GM12875 (cell line): Measurements from ENCODE around the gene MMP21.

ENCODE experiments used
- H3K4me3 ChIP-seq: one replicate; pipeline ENCODE4 v1.5.1; 2011; ENCODE audit warnings: low read depth, low read length, control low read depth
- CTCF ChIP-seq: IDR thresholded peaks from 2 replicates; pipeline ENCODE4 v1.5.1; 2011; ENCODE audit warnings: low read depth, mild to moderate bottlenecking, control low read depth, inconsistent platforms, low read length, moderate library complexity, borderline replicate concordance; ENCODE audit not compliant: insufficient read depth

Gene MMP21

GRCh38 chr10:125816548-125816947 lies 40.9 kb upstream of the MMP21 start:
- TF ChIP-seq CTCF = no peak
- H3K4me3 ChIP-seq = no peak overlapping the region

GRCh38 chr10:125815764-125816163 lies 40.1 kb upstream of the MMP21 start:
- TF ChIP-seq CTCF = no peak
- H3K4me3 ChIP-seq = no peak overlapping the region

DNA sequence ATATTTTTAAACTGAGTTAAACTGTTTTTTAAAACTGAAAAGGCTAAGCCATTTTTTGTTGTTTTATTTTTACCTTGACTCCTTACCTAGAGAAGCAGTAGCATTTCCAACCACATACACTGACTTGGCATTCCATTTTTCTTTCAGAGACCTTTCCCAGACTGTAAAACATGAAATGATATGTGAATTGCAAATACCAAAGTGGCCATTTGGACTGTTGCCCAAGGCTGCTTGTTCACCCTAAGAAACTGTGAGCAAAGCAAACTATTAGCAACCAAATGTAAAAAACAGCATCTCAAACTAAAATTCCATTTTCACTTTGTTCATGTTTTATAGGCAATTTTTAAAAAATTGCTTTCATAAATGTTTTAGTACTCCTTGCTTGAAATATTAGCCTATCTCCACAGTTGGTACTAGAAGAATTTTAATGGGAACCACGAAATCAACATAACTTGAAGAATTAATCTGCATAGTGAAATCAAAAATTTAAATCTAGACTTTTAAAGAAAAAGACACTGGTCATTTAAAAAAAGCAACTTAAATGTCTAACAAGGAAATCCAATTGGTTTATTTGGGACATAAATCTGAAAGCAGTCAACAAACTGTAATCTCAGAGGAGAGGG lies 36.6 kb upstream of the MMP21 start:
- no peak for TF ChIP-seq CTCF
- H3K4me3 ChIP-seq = no peak overlapping the region

DNA sequence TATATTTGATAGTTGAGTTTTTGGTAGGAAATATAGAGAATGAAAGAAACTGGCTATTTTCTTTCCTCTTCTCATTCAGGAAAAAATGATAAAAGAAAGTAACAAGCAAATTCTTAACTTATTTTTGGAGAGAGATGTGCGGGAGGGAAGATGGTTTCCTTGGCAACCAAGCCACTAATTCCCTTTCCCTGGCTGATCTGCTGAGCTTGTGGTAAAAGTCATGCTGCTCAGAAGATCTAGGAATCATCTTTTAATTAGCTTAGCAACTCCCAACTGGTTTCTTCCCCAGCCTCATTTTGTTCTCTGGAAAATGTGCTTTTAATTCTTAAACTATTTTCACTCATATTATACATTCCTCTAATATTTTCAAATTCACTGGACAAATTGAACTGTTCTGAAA lies 35.6 kb upstream of the MMP21 start:
- TF ChIP-seq CTCF = no peak

GRCh38 chr10:125808047-125808446 lies 32.4 kb upstream of the MMP21 start:
- no peak for TF ChIP-seq CTCF
- H3K4me3 ChIP-seq = no peak overlapping the region

More for the DNA sequence above, 35.6 kb upstream of the MMP21 start:
- no peak overlapping the region for H3K4me3 ChIP-seq

DNA sequence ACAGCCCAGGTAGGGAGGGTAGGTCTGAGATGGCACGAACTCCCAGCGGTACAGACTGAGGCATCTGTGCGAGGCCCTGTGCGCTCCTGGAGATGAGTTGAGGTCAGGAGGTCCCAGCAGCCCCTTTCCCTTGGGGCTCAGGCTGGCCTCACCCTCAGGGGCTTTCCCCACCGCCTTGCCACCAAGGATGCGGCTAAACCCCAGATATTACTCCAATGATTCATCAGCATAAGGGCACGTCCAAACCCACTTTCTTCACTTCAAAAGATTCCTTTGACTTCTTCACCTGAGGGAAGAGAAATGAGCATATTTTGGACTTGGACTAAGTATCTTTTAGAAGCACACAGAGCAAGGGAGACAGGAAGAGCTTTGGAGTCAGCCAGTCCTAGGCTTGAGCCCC lies 27.1 kb upstream of the MMP21 start:
- TF ChIP-seq CTCF = no peak

DNA sequence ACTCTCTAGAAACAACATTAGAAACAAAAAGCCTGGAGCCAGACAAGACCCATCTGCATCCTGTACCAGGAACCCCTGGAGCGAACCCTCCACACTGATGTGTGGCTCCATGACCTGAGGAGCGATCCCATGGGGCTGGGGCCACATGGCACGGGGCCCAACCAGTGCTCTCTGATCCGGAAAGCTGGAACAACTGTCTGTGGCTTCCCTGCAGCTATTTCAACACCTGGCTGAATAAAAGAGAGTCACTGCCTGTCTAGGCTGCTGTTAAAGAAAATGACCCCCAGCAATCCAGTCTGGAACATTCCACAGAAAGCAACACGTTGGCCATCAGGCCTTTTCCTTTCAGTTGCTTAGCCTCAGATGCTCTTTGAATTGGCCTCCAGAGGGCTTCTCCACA lies 26.5 kb upstream of the MMP21 start:
- no peak for TF ChIP-seq CTCF
- H3K4me3 ChIP-seq = no peak overlapping the region

More for the DNA sequence above, 27.1 kb upstream of the MMP21 start:
- no peak overlapping the region for H3K4me3 ChIP-seq
